Activated CD4-positive, alpha-beta T cell treated with anti-CD3 and anti-CD28 coated beads for 48 hours (primary cell): ENCODE results near the gene EPB41L5.
A peak's percentile ranks its signal among the peaks of the same experiment; 100 is the strongest.
"Not testable (repeated sequence)": the region's sequence is repeated elsewhere in the genome, so short reads cannot be mapped to it uniquely, and the experiment has no call there.

ENCODE experiments used
- DNase-seq: peaks from one replicate; pipeline ENCODE4 v3.0.0-alpha.2; 2020

EPB41L5 gene

GRCh38 chr2:120032297-120032696, 19.4 kb downstream of the EPB41L5 start:
- DNase-seq = no peak

- no peak for DNase-seq
Measured at GRCh38 chr2:120034027-120034426, 21.1 kb downstream of the EPB41L5 start.

- no peak for DNase-seq
Measured at GRCh38 chr2:120034621-120035020, 21.7 kb downstream of the EPB41L5 start.

- DNase-seq = no peak
Measured at GRCh38 chr2:120036145-120036544, 23.3 kb downstream of the EPB41L5 start.

- DNase-seq = no peak
Measured at GRCh38 chr2:120037995-120038541, 25.2 kb downstream of the EPB41L5 start.

- DNase-seq = no peak
Measured at GRCh38 chr2:120042359-120042758, 29.5 kb downstream of the EPB41L5 start.

- no peak for DNase-seq
Measured at GRCh38 chr2:120044336-120044735, 31.5 kb downstream of the EPB41L5 start.

GRCh38 chr2:120045775-120046174, 32.9 kb downstream of the EPB41L5 start:
- not testable (repeated sequence) for DNase-seq

GRCh38 chr2:120046252-120046651, 33.4 kb downstream of the EPB41L5 start:
- DNase-seq = not testable (repeated sequence)

- no peak for DNase-seq
Measured at GRCh38 chr2:120052597-120052996, 39.7 kb downstream of the EPB41L5 start.

- DNase-seq = no peak
Measured at GRCh38 chr2:120053891-120054290, 41.0 kb downstream of the EPB41L5 start.

- no peak for DNase-seq
Measured at GRCh38 chr2:120059483-120059882, 46.6 kb downstream of the EPB41L5 start.

- DNase-seq = no peak
Measured at GRCh38 chr2:120060088-120060623, 47.3 kb downstream of the EPB41L5 start.

- no peak for DNase-seq
Measured at GRCh38 chr2:120064664-120065063, 51.8 kb downstream of the EPB41L5 start.

- DNase-seq = no peak
Measured at GRCh38 chr2:120066800-120067547, 54.1 kb downstream of the EPB41L5 start.

GRCh38 chr2:120068040-120068658, 55.3 kb downstream of the EPB41L5 start:
- DNase-seq = not testable (repeated sequence)

GRCh38 chr2:120075545-120075944, 62.7 kb downstream of the EPB41L5 start:
- DNase-seq = no peak

GRCh38 chr2:120077896-120078295, 65.0 kb downstream of the EPB41L5 start:
- peak; percentile 8 for DNase-seq

- DNase-seq = no peak
Measured at GRCh38 chr2:120079647-120080046, 66.8 kb downstream of the EPB41L5 start.

- no peak for DNase-seq
Measured at GRCh38 chr2:120091436-120091835, 78.6 kb downstream of the EPB41L5 start.

- DNase-seq = no peak
Measured at GRCh38 chr2:120094795-120095194, 81.9 kb downstream of the EPB41L5 start.

- no peak for DNase-seq
Measured at GRCh38 chr2:120100627-120101026, 87.8 kb downstream of the EPB41L5 start.

- DNase-seq = no peak
Measured at GRCh38 chr2:120103723-120104467, 91.0 kb downstream of the EPB41L5 start.
